Peyer's patch (tissue), 4 donors: Measurements from ENCODE around the gene COMMD9. TPM values are rescaled to one million over a fixed set of nuclear protein-coding genes. Genes with fewer than 3 reads are reported as not detected.

Experiments
- DNase-seq, 3 donors: peaks; one replicate each; pipeline ENCODE4 v3.0.0-alpha.2; 2017 to 2019
- H3K27ac ChIP-seq, 4 donors: fragments of 200-600 bp; sonication (generic); one replicate each; pipeline ENCODE4 v1.5.1; 2016 to 2019
- H3K27me3 ChIP-seq, 2 donors: fragments of 200-600 bp; sonication (generic); one replicate each; pipeline ENCODE4 v1.5.1; 2019
- H3K36me3 ChIP-seq, 3 donors: fragments of 200-600 bp; sonication (generic); one replicate each; pipeline ENCODE4 v1.5.1; 2016 to 2019
- H3K4me1 ChIP-seq, 4 donors: fragments of 200-600 bp; sonication (generic); one replicate each; pipeline ENCODE4 v1.5.1; 2016 to 2019
- H3K4me3 ChIP-seq, 4 donors: fragments of 200-600 bp; sonication (generic); 1 replicate in 3 of 4; 2 replicates in 1 of 4; pipeline ENCODE4 v1.5.1; 2016 to 2019; ENCODE audit warnings: mild to moderate bottlenecking in 1 of 4
- H3K9me3 ChIP-seq, 4 donors: fragments of 200-600 bp; sonication (generic); one replicate each; pipeline ENCODE4 v1.5.1; 2016 to 2019; ENCODE audit warnings: mild to moderate bottlenecking in 1 of 4
- POLR2A ChIP-seq, 2 donors: fragments of 450-650 bp; IDR thresholded peaks; one replicate each; pipeline ENCODE4 v1.5.1; 2017; ENCODE audit warnings: antibody characterized with exemption in 2 of 2, mild to moderate bottlenecking in 2 of 2, moderate library complexity in 2 of 2
- total RNA-seq, 4 donors: library from RNA; depleted of rRNA; stranded (reverse); fragments of >200 nt; gene quantifications; one replicate each; pipeline ENCODE4 v1.1.0, GENCODE V29; 2016
- TF ChIP-seq, protein P1 (sequence below), 6 experiments: fragments of 450-650 bp in 4 of 6; fragments of 200-600 bp in 2 of 6; sonication (generic) in 1 of 6; IDR thresholded peaks; one replicate each; pipeline ENCODE4 v1.5.1; 2017 to 2019; ENCODE audit warnings: antibody characterized with exemption in 6 of 6, mild to moderate bottlenecking in 3 of 6, moderate library complexity in 1 of 6

The COMMD9 gene
- total RNA-seq, 4 donors from 2014 or later = 41.3 to 68.5 (median 48.2) TPM

- no peak for DNase-seq
- no peaks in the 10 kb centered on the region for H3K36me3 ChIP-seq
- TF ChIP-seq, protein P1, sequence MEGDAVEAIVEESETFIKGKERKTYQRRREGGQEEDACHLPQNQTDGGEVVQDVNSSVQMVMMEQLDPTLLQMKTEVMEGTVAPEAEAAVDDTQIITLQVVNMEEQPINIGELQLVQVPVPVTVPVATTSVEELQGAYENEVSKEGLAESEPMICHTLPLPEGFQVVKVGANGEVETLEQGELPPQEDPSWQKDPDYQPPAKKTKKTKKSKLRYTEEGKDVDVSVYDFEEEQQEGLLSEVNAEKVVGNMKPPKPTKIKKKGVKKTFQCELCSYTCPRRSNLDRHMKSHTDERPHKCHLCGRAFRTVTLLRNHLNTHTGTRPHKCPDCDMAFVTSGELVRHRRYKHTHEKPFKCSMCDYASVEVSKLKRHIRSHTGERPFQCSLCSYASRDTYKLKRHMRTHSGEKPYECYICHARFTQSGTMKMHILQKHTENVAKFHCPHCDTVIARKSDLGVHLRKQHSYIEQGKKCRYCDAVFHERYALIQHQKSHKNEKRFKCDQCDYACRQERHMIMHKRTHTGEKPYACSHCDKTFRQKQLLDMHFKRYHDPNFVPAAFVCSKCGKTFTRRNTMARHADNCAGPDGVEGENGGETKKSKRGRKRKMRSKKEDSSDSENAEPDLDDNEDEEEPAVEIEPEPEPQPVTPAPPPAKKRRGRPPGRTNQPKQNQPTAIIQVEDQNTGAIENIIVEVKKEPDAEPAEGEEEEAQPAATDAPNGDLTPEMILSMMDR (IDR thresholded peaks at IDR 0.05) = peak; percentile 22 to 91 (median 68)
- no peak for TF ChIP-seq POLR2A (IDR thresholded peaks at IDR 0.05)
Measured at GRCh38 chr11:36292311-36292722, 3.1 kb upstream of the COMMD9 start.

DNA sequence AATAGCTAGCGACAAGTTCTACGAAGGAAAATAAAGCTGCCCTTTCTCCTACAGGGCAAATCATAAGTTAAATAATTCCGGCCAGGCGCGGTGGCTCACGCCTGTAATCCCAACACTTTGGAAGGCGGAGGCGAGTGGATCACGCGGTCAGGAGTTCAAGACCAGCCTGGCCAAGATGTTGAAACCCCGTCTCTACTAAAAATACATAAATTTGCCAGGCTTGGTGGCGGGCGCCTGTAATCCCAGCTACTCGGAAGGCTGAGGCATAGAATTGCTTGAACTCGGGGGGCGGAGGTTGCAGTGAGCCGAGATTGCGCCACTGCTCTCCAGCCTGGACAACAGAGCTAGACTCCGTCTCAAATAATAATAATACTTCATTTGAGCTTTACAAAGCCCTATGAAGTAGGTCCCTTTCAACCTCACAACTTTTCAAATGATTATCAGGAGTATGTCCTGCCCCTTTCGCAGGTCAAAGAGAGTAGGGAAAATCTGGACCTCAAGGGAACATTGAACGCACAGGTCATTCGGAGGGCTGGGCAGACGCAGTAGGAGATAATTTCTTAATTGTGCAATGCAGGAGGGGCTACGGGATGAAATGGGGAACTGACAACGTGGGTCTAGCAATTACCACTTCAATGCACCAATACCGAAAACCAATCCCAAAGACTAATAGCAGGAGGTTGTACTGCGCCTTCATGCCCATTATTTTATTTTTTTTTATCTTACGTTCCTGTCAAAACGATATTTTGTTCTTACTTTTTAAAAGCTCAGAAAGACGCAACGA lies 590 bp downstream of the COMMD9 start:
- TF ChIP-seq, protein P1 (IDR thresholded peaks at IDR 0.05) = no peak
- no peak for TF ChIP-seq POLR2A (IDR thresholded peaks at IDR 0.05)
- H3K4me1 ChIP-seq = peaks cover 0 to 7% (median 2%) of the 10 kb centered on the region in 4 donors
- no peaks in the 10 kb centered on the region for H3K27me3 ChIP-seq
- no peaks in the 10 kb centered on the region for H3K36me3 ChIP-seq
- H3K4me3 ChIP-seq = peak overlapping the region; percentile 56 to 82 (median 71)
- no peak for DNase-seq
- H3K27ac ChIP-seq = peak overlapping the region in 2 of 4 donors; percentile 64 to 68
- H3K9me3 ChIP-seq = no peaks in the 10 kb centered on the region

More at GRCh38 chr11:36292311-36292722, 3.1 kb upstream of the COMMD9 start:
- Histone ChIP-seq H3K4me3 (no peak overlapping the region), H3K27ac (no peak overlapping the region), H3K9me3 (no peaks in the 10 kb centered on the region), H3K4me1 (peaks cover 0 to 9% (median 2%) of the 10 kb centered on the region in 4 donors), H3K27me3 (no peaks in the 10 kb centered on the region)

DNA sequence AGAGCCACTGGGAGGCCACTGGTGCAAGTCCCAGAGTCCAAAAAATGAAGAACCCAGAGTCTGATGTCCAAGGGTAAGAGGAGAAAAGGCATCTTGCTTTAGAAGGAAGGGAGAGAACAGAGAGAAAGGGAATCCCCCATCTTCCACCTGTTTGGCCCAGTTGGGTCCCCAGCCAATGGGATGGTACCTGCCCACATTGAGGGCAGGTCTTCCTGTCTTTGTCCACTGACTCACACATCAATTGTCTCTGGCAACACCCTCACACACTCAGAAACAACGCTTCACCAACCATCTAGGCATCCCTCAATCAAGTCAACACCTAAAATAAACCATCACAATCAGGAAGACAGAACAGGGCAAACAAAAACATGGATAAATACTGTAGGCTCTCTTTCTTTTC lies 6.3 kb downstream of the COMMD9 start:
- DNase-seq = no peak
- Histone ChIP-seq H3K4me1 (no peaks in the 10 kb centered on the region), H3K27me3 (no peaks in the 10 kb centered on the region), H3K4me3 (no peak overlapping the region), H3K36me3 (peaks cover 0 to 15% (median 0%) of the 10 kb centered on the region in 3 donors), H3K27ac (no peak overlapping the region), H3K9me3 (no peaks in the 10 kb centered on the region)
- no peak for TF ChIP-seq POLR2A (IDR thresholded peaks at IDR 0.05)
- TF ChIP-seq, protein P1 (IDR thresholded peaks at IDR 0.05) = no peak

- Histone ChIP-seq H3K27me3 (no peaks in the 10 kb centered on the region), H3K36me3 (peaks cover 0 to 17% (median 0%) of the 10 kb centered on the region in 3 donors), H3K9me3 (no peaks in the 10 kb centered on the region), H3K27ac (no peak overlapping the region), H3K4me1 (no peaks in the 10 kb centered on the region), H3K4me3 (no peak overlapping the region)
- DNase-seq = no peak
- TF ChIP-seq POLR2A (IDR thresholded peaks at IDR 0.05) = no peak
- TF ChIP-seq, protein P1 (IDR thresholded peaks at IDR 0.05) = no peak
Measured at GRCh38 chr11:36281850-36282249, 7.4 kb downstream of the COMMD9 start.

DNA sequence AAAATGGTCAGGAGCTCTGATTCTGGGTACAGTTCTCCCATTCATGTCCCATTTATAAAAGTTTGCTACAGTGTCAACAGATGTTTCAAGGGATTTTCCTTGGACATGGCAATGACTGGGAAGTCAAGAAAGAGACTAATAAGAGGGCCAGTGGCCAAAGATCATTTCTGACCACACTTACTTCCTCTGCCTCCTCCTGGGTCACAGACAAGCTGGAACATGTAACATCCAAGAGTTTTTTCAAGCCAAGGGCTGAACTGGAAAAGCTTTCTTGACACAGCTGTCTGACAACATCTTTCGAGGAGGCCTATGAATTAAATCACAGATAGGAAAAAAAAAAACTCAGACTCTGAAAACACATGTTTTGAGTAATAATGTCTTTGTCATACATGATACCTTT lies 8.7 kb downstream of the COMMD9 start:
- H3K36me3 ChIP-seq = peaks cover 0 to 29% (median 0%) of the 10 kb centered on the region in 3 donors
- no peaks in the 10 kb centered on the region for H3K4me1 ChIP-seq
- H3K4me3 ChIP-seq = no peak overlapping the region
- no peak for TF ChIP-seq POLR2A (IDR thresholded peaks at IDR 0.05)
- TF ChIP-seq, protein P1 (IDR thresholded peaks at IDR 0.05) = no peak
- no peak for DNase-seq
- no peaks in the 10 kb centered on the region for H3K27me3 ChIP-seq
- H3K27ac ChIP-seq = no peak overlapping the region
- no peaks in the 10 kb centered on the region for H3K9me3 ChIP-seq
